Lower leg skin (tissue), 4 donors: ENCODE measurements around the gene EPO. TPM values are rescaled to one million over a fixed set of nuclear protein-coding genes. Genes with fewer than 3 reads are reported as not detected.

ENCODE experiments used
- total RNA-seq, 4 donors: library from RNA; depleted of rRNA; stranded (reverse); fragments of >200 nt; gene quantifications; one replicate each; pipeline ENCODE4 v1.1.0, GENCODE V29; 2016

EPO gene
- total RNA-seq, 4 donors from 2014 or later, result 0.17 to 0.25 TPM; not detected in 2

Other genes starting within 250 kb of the EPO start
- 10 to 100 TPM; 57.3 to 97.7 (median 68.0) TPM for gene TSC22D4, start 241.3 kb upstream of the EPO start, total RNA-seq
- 1 to 10 TPM in 3 of 4 donors, under 1 TPM in 1; 0.39 to 2.1 (median 1.5) TPM for gene NYAP1, start 236.5 kb upstream of the EPO start, total RNA-seq
- gene AGFG2, start 181.3 kb upstream of the EPO start, total RNA-seq, result 10 to 100 TPM; 47.1 to 62.7 (median 58.6) TPM
- 1 to 10 TPM in 2 of 4 donors, not detected in 2; 1.3 to 1.7 TPM for gene SAP25, start 146.6 kb upstream of the EPO start, total RNA-seq
- 10 to 100 TPM; 42.0 to 82.2 (median 63.7) TPM for gene LRCH4, start 134.3 kb upstream of the EPO start, total RNA-seq
- gene FBXO24, start 134.1 kb upstream of the EPO start, total RNA-seq, result 1 to 10 TPM in 2 of 4 donors, under 1 TPM in 2; 0.15 to 4.3 (median 0.99) TPM
- gene PCOLCE, start 118.1 kb upstream of the EPO start, total RNA-seq, result 10 to 100 TPM in 1 of 4 donors, 1 to 10 TPM in 3; 4.9 to 47.6 (median 7.3) TPM
- gene MOSPD3, start 107.9 kb upstream of the EPO start, total RNA-seq, result 10 to 100 TPM; 22.3 to 33.5 (median 26.9) TPM
- gene TFR2, start 78.9 kb upstream of the EPO start, total RNA-seq, result 1 to 10 TPM; 1.3 to 3.4 (median 1.6) TPM
- not detected for gene ACTL6B, start 64.0 kb upstream of the EPO start, total RNA-seq
- 100 to 1,000 TPM; 309 to 439 (median 353) TPM for gene GNB2, start 46.7 kb upstream of the EPO start, total RNA-seq
- gene GIGYF1, start 26.2 kb upstream of the EPO start, total RNA-seq, result 10 to 100 TPM; 34.9 to 56.6 (median 40.0) TPM
- gene POP7, start 14.3 kb upstream of the EPO start, total RNA-seq, result 10 to 100 TPM; 51.3 to 72.7 (median 70.3) TPM
- under 1 TPM; 0.04 to 0.16 (median 0.06) TPM for gene ZAN, start 13.1 kb downstream of the EPO start, total RNA-seq
- gene EPHB4, start 107.1 kb downstream of the EPO start, total RNA-seq, result 10 to 100 TPM; 51.1 to 72.2 (median 60.9) TPM
- 10 to 100 TPM; 14.0 to 32.9 (median 21.8) TPM for gene SLC12A9, start 132.2 kb downstream of the EPO start, total RNA-seq
- gene TRIP6, start 146.9 kb downstream of the EPO start, total RNA-seq, result 10 to 100 TPM; 71.8 to 88.7 (median 81.0) TPM
- gene SRRT, start 154.6 kb downstream of the EPO start, total RNA-seq, result 100 to 1,000 TPM in 2 of 4 donors, 10 to 100 TPM in 2; 73.3 to 129 (median 107) TPM
- gene UFSP1, start 169.2 kb downstream of the EPO start, total RNA-seq, result 1 to 10 TPM; 3.9 to 6.1 (median 5.2) TPM
- gene ACHE, start 175.4 kb downstream of the EPO start, total RNA-seq, result 1 to 10 TPM in 2 of 4 donors, under 1 TPM in 1, not detected in 1; 0.88 to 2.7 (median 1.1) TPM
- gene MUC3A, start 229.1 kb downstream of the EPO start, total RNA-seq, result under 1 TPM in 3 of 4 donors, not detected in 1; 0.03 to 0.67 (median 0.12) TPM
- not detected for gene MUC12, start 249.1 kb downstream of the EPO start, total RNA-seq